ENCODE data around the gene PDZD7.

- no peak for TF ChIP-seq EZH2 (IDR thresholded peaks at IDR 0.05; ENCODE audit: borderline replicate concordance, low read depth, low read length, severe bottlenecking)
- TF ChIP-seq, protein P1, sequence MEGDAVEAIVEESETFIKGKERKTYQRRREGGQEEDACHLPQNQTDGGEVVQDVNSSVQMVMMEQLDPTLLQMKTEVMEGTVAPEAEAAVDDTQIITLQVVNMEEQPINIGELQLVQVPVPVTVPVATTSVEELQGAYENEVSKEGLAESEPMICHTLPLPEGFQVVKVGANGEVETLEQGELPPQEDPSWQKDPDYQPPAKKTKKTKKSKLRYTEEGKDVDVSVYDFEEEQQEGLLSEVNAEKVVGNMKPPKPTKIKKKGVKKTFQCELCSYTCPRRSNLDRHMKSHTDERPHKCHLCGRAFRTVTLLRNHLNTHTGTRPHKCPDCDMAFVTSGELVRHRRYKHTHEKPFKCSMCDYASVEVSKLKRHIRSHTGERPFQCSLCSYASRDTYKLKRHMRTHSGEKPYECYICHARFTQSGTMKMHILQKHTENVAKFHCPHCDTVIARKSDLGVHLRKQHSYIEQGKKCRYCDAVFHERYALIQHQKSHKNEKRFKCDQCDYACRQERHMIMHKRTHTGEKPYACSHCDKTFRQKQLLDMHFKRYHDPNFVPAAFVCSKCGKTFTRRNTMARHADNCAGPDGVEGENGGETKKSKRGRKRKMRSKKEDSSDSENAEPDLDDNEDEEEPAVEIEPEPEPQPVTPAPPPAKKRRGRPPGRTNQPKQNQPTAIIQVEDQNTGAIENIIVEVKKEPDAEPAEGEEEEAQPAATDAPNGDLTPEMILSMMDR (IDR thresholded peaks at IDR 0.05; ENCODE audit: extremely low read depth in 1 of 2, insufficient read depth in 1 of 2, low read depth in 1 of 2, low read length in 2 of 2): no peak
- no peak for TF ChIP-seq POLR2AphosphoS5 (IDR thresholded peaks at IDR 0.05; ENCODE audit: insufficient read depth, low read depth, low read length)
- no peak for TF ChIP-seq POLR2A (IDR thresholded peaks at IDR 0.05; ENCODE audit: low read depth, low read length)
Measured at GRCh38 chr10:101008823-101009423, 22.0 kb downstream of the PDZD7 start.

Data from endothelial cell of umbilical vein (primary cell).